ENCODE measurements around the gene CNKSR1. TPM values are rescaled to one million over a fixed set of nuclear protein-coding genes. Genes with fewer than 3 reads are reported as not detected.

The CNKSR1 gene
- total and polyA plus RNA-seq, 2 donors (not counting 1 experiment from before 2014, with no cell fraction given), result 3.7 to 5.8 TPM

GRCh38 chr1:26234644-26235370 is 57.5 kb downstream of the CNKSR1 start:
- CTCF ChIA-PET, result interaction anchor here (0.6 to 5.8 kb wide), 28 partner anchors 10 to 202 kb away, joined by 3 to 43 read pairs (median 5); partner anchors contain the start of genes CD52, DHDDS, SH3BGRL3 and ZNF593
- DNase-seq, result peak; percentile 62
- H3K27me3 Mint-ChIP-seq, result no peaks in the 10 kb centered on the region

GRCh38 chr1:26237230-26237966 is 60.1 kb downstream of the CNKSR1 start:
- Histone ChIP-seq H4K20me1 (ENCODE audit: control insufficient read depth, insufficient read depth, low read length, poor library complexity, severe bottlenecking) (no peaks in the 10 kb centered on the region), H3K79me2 (ENCODE audit: control insufficient read depth, insufficient read depth, low read length) (peaks cover 54% of the 10 kb centered on the region), H3K4me3 (ENCODE audit: control extremely low read depth in 1 of 5, extremely low read depth in 1 of 5, insufficient read depth in 1 of 5, low read depth in 2 of 5, low read length in 4 of 5) (no peak overlapping the region), H3K27me3 (replicated peaks in 1 of 4; ENCODE audit: control extremely low read depth in 1 of 4, control insufficient read depth in 3 of 4, insufficient read depth in 4 of 4, low read length in 3 of 4) (no peaks in the 10 kb centered on the region), H3K4me2 (replicated peaks; ENCODE audit: low read depth, low read length, poor library complexity, severe bottlenecking) (no peak overlapping the region), H3K36me3 (replicated peaks in 1 of 2; ENCODE audit: control extremely low read depth in 1 of 2, control insufficient read depth in 1 of 2, extremely low read depth in 1 of 2, insufficient read depth in 2 of 2, low read length in 1 of 2) (no peaks in the 10 kb centered on the region), H3K27ac (ENCODE audit: low read length in 2 of 2) (no peak overlapping the region), H3K9ac (ENCODE audit: low read length) (no peak overlapping the region), H3K9me3 (ENCODE audit: control extremely low read depth in 1 of 3, control insufficient read depth in 2 of 3, insufficient read depth in 1 of 3, low read length in 2 of 3) (no peaks in the 10 kb centered on the region), H2AFZ (ENCODE audit: insufficient read depth, low read depth, low read length, poor library complexity, severe bottlenecking) (no peak overlapping the region), H3K4me1 (ENCODE audit: control insufficient read depth in 2 of 2, insufficient read depth in 2 of 2, low read length in 2 of 2) (peaks cover 11 to 16% of the 10 kb centered on the region in 2 donors)
- intact Hi-C loops (cut with micrococcal nuclease), result no loop called here
- TF ChIP-seq CTCF (IDR thresholded peaks at IDR 0.05), result no peak
- WGBS (ENCODE audit: insufficient coverage), result 100% methylated on average over 1 of the region's 6 CpGs
- no peak for DNase-seq
- CTCF ChIA-PET, result interaction anchor here (1.3 to 1.8 kb wide), 2 partner anchors 10 to 84 kb away, joined by 4 read pairs; no protein-coding TSS in a partner anchor
- Mint-ChIP-seq H3K27ac (no peak overlapping the region), H3K9me3 (ENCODE audit: insufficient read depth) (no peaks in the 10 kb centered on the region), H3K4me3 (no peak overlapping the region), H3K4me1 (peaks cover 27% of the 10 kb centered on the region), H3K27me3 (no peaks in the 10 kb centered on the region)
- POLR2A ChIA-PET, result no interaction called here
- no peak for ATAC-seq (ENCODE audit: low read depth)

More at GRCh38 chr1:26234644-26235370, 57.5 kb downstream of the CNKSR1 start:
- 2% methylated on average over 23 of the region's 30 CpGs for WGBS (ENCODE audit: insufficient coverage)
- Histone ChIP-seq H3K4me1 (ENCODE audit: control insufficient read depth in 2 of 2, insufficient read depth in 2 of 2, low read length in 2 of 2) (peaks cover 11 to 16% of the 10 kb centered on the region in 2 donors), H3K27ac (ENCODE audit: low read length in 2 of 2) (peak overlapping the region; percentile 59 to 86), H3K79me2 (ENCODE audit: control insufficient read depth, insufficient read depth, low read length) (peaks cover 38% of the 10 kb centered on the region), H3K9ac (ENCODE audit: low read length) (peak overlapping the region; percentile 84), H3K27me3 (replicated peaks in 1 of 4; ENCODE audit: control extremely low read depth in 1 of 4, control insufficient read depth in 3 of 4, insufficient read depth in 4 of 4, low read length in 3 of 4) (no peaks in the 10 kb centered on the region), H3K9me3 (ENCODE audit: control extremely low read depth in 1 of 3, control insufficient read depth in 2 of 3, insufficient read depth in 1 of 3, low read length in 2 of 3) (no peaks in the 10 kb centered on the region), H3K4me3 (ENCODE audit: control extremely low read depth in 1 of 5, extremely low read depth in 1 of 5, insufficient read depth in 1 of 5, low read depth in 2 of 5, low read length in 4 of 5) (peak overlapping the region; percentile 62 to 93 (median 81)), H3K36me3 (replicated peaks in 1 of 2; ENCODE audit: control extremely low read depth in 1 of 2, control insufficient read depth in 1 of 2, extremely low read depth in 1 of 2, insufficient read depth in 2 of 2, low read length in 1 of 2) (no peaks in the 10 kb centered on the region), H3K4me2 (replicated peaks; ENCODE audit: low read depth, low read length, poor library complexity, severe bottlenecking) (peak overlapping the region; percentile 94), H4K20me1 (ENCODE audit: control insufficient read depth, insufficient read depth, low read length, poor library complexity, severe bottlenecking) (no peaks in the 10 kb centered on the region), H2AFZ (ENCODE audit: insufficient read depth, low read depth, low read length, poor library complexity, severe bottlenecking) (peak overlapping the region; percentile 99)
- TF ChIP-seq EZH2 (IDR thresholded peaks at IDR 0.05; ENCODE audit: borderline replicate concordance, insufficient read depth, low read depth, low read length, poor library complexity, severe bottlenecking), result no peak
- intact Hi-C loops (cut with micrococcal nuclease), result loop anchor here (1.0 to 5.0 kb wide), 9 partner anchors 40 to 197 kb away; partner anchors contain the start of genes DHDDS, PDIK1L and ZNF593
- peaks cover 27% of the 10 kb centered on the region for H3K4me1 Mint-ChIP-seq
- H3K27ac Mint-ChIP-seq, result peak overlapping the region; percentile 95
- ATAC-seq (ENCODE audit: low read depth), result no peak
- H3K4me3 Mint-ChIP-seq, result peak overlapping the region; percentile 97
- POLR2A ChIA-PET, result interaction anchor here (0.6 to 2.9 kb wide), 7 partner anchors 16 to 87 kb away, joined by 3 to 17 read pairs (median 5); partner anchors contain the start of genes CD52 and ZNF593
- no peaks in the 10 kb centered on the region for H3K9me3 Mint-ChIP-seq (ENCODE audit: insufficient read depth)

Other genes with a start within 250 kb of the CNKSR1 start
- gene PAFAH2, start 179.4 kb upstream of the CNKSR1 start, total RNA-seq, result 8.8 and 10.8 TPM in 2 replicates
- 5.1 and 6.0 TPM in 2 replicates for gene PAFAH2, start 179.4 kb upstream of the CNKSR1 start, polyA plus RNA-seq
- 0.12 TPM in 2 replicates for gene EXTL1, start 155.7 kb upstream of the CNKSR1 start, total RNA-seq
- gene EXTL1, start 155.7 kb upstream of the CNKSR1 start, polyA plus RNA-seq, result not detected in 2 replicates
- not detected in 2 replicates for gene SLC30A2, start 131.4 kb upstream of the CNKSR1 start, total RNA-seq
- not detected in 2 replicates for gene SLC30A2, start 131.4 kb upstream of the CNKSR1 start, polyA plus RNA-seq
- not detected in 2 replicates for gene TRIM63, start 109.9 kb upstream of the CNKSR1 start, total RNA-seq
- 0.22 TPM in 1 of 2 replicates, not detected in the other for gene TRIM63, start 109.9 kb upstream of the CNKSR1 start, polyA plus RNA-seq
- gene PDIK1L, start 65.7 kb upstream of the CNKSR1 start, total RNA-seq, result 15.2 and 17.3 TPM in 2 replicates
- gene PDIK1L, start 65.7 kb upstream of the CNKSR1 start, polyA plus RNA-seq, result 1.3 and 2.0 TPM in 2 replicates
- not detected in 2 replicates for gene FAM110D, start 18.4 kb upstream of the CNKSR1 start, total RNA-seq
- gene FAM110D, start 18.4 kb upstream of the CNKSR1 start, polyA plus RNA-seq, result not detected in 2 replicates
- not detected in 2 replicates for gene C1orf232, start 8.5 kb upstream of the CNKSR1 start, total RNA-seq
- gene C1orf232, start 8.5 kb upstream of the CNKSR1 start, polyA plus RNA-seq, result not detected in 2 replicates
- 10.7 and 13.5 TPM in 2 replicates for gene ZNF593, start 7.6 kb upstream of the CNKSR1 start, total RNA-seq
- 60.0 and 61.9 TPM in 2 replicates for gene ZNF593, start 7.6 kb upstream of the CNKSR1 start, polyA plus RNA-seq
- gene ZNF593OS, start 5.7 kb upstream of the CNKSR1 start, total RNA-seq, result not detected in 2 replicates
- gene ZNF593OS, start 5.7 kb upstream of the CNKSR1 start, polyA plus RNA-seq, result 0.09 TPM in 1 of 2 replicates, not detected in the other
- not detected in 2 replicates for gene CATSPER4, start 13.1 kb downstream of the CNKSR1 start, total RNA-seq
- gene CATSPER4, start 13.1 kb downstream of the CNKSR1 start, polyA plus RNA-seq, result not detected in 2 replicates
- gene CEP85, start 56.7 kb downstream of the CNKSR1 start, total RNA-seq, result 16.2 and 16.9 TPM in 2 replicates
- 16.1 and 16.3 TPM in 2 replicates for gene CEP85, start 56.7 kb downstream of the CNKSR1 start, polyA plus RNA-seq
- 230 and 232 TPM in 2 replicates for gene SH3BGRL3, start 102.6 kb downstream of the CNKSR1 start, total RNA-seq
- 86.7 and 150 TPM in 2 replicates for gene SH3BGRL3, start 102.6 kb downstream of the CNKSR1 start, polyA plus RNA-seq
- gene UBXN11, start 129.1 kb downstream of the CNKSR1 start, total RNA-seq, result 81.4 and 83.8 TPM in 2 replicates
- 66.2 and 68.0 TPM in 2 replicates for gene UBXN11, start 129.1 kb downstream of the CNKSR1 start, polyA plus RNA-seq
- 1,072 and 1,116 TPM in 2 replicates for gene CD52, start 140.5 kb downstream of the CNKSR1 start, total RNA-seq
- 1,095 and 1,597 TPM in 2 replicates for gene CD52, start 140.5 kb downstream of the CNKSR1 start, polyA plus RNA-seq
- gene CRYBG2, start 176.6 kb downstream of the CNKSR1 start, total RNA-seq, result 1.8 and 3.3 TPM in 2 replicates
- gene CRYBG2, start 176.6 kb downstream of the CNKSR1 start, polyA plus RNA-seq, result 1.9 and 5.3 TPM in 2 replicates
- gene ZNF683, start 195.3 kb downstream of the CNKSR1 start, total RNA-seq, result 0.67 TPM in 1 of 2 replicates, not detected in the other
- gene ZNF683, start 195.3 kb downstream of the CNKSR1 start, polyA plus RNA-seq, result 0.45 and 0.46 TPM in 2 replicates
- gene LIN28A, start 233.3 kb downstream of the CNKSR1 start, total RNA-seq, result not detected in 2 replicates
- gene LIN28A, start 233.3 kb downstream of the CNKSR1 start, polyA plus RNA-seq, result not detected in 2 replicates

All from B cell (primary cell).